GM12874 (cell line): ENCODE results near the gene ZBTB46.

Source experiments
- TF ChIP-seq, protein P1 (sequence below): IDR thresholded peaks from 2 replicates; pipeline ENCODE4 v1.5.1; 2011; ENCODE audit warnings: low read depth, mild to moderate bottlenecking, control low read depth, low read length, moderate library complexity; ENCODE audit not compliant: insufficient read depth

ZBTB46 gene

DNA sequence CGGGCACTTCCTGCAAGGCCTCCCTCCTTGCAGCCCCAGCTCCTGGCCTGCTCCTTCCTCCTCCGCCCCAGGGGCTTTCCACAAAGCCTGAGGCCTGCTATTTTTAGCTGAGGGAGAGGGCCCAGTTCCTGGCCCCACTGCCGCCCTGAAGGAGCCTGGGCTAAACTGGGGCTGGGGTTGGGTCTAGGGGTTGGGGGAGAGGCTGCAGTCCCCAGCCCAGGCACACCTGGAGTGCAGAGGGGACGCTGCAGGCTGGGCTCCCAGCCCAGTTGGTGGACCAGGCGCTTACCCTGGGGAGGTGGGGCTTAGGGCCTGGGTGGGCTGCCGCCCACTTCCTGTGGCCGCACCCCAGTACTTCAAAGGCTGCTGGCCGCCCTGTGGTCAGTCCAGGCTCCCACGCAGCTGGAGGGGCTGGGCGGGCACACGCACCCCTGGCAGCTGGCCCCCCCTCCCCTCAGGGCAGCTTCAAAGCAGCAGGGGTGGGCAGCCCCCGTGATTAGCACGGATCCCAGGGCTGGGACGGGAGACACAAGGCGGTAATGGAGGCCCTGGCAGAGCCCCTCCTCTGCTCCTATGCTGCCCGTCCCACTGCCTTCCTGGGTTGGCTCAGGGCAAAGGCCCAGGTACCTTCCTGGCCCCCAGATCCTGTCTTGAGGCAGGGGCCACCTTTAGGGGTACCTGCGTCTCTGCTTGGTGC, 23.2 kb upstream of the ZBTB46 start:
- TF ChIP-seq, protein P1, sequence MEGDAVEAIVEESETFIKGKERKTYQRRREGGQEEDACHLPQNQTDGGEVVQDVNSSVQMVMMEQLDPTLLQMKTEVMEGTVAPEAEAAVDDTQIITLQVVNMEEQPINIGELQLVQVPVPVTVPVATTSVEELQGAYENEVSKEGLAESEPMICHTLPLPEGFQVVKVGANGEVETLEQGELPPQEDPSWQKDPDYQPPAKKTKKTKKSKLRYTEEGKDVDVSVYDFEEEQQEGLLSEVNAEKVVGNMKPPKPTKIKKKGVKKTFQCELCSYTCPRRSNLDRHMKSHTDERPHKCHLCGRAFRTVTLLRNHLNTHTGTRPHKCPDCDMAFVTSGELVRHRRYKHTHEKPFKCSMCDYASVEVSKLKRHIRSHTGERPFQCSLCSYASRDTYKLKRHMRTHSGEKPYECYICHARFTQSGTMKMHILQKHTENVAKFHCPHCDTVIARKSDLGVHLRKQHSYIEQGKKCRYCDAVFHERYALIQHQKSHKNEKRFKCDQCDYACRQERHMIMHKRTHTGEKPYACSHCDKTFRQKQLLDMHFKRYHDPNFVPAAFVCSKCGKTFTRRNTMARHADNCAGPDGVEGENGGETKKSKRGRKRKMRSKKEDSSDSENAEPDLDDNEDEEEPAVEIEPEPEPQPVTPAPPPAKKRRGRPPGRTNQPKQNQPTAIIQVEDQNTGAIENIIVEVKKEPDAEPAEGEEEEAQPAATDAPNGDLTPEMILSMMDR: no peak

DNA sequence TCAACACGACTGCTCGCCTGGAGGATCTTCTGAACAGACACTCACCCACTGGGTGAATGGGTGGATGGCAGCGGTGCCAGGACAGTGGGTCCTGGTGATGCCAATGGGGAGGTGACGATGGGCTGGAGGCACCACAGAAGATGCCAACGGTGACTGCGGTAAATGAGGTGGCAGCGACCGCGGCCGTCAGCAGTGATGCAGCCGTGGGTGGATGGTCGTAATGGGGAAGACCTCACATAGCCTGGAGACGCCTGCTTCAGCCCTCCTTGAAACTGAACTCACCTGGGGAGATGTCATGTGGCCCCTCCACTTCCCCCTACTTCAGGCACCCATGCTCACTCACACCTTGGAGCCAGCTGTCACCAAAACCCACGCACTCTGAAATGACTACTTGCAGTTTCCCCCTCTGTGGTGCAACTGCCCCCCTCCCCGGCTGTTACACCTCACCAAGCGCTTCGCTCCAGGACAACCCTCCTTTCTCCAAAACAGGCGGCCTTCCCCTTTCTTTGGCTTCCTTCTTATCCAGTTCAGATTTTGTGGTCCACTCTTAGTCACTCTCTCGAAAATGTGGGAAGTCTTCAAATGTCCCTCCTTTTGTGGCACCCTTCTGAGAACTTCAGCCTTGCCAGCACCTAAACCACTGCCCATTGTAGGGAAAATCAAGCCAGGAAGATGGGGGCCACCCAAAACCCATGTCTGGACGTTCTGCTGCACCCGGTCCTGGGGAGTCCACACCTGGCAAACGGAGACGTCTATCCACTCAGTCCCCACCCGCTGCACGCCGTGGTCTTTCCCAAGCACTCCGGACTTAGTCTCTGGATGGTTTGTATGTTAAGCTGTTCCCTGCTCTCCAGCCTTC, 19.9 kb upstream of the ZBTB46 start:
- TF ChIP-seq, protein P1: no peak

DNA sequence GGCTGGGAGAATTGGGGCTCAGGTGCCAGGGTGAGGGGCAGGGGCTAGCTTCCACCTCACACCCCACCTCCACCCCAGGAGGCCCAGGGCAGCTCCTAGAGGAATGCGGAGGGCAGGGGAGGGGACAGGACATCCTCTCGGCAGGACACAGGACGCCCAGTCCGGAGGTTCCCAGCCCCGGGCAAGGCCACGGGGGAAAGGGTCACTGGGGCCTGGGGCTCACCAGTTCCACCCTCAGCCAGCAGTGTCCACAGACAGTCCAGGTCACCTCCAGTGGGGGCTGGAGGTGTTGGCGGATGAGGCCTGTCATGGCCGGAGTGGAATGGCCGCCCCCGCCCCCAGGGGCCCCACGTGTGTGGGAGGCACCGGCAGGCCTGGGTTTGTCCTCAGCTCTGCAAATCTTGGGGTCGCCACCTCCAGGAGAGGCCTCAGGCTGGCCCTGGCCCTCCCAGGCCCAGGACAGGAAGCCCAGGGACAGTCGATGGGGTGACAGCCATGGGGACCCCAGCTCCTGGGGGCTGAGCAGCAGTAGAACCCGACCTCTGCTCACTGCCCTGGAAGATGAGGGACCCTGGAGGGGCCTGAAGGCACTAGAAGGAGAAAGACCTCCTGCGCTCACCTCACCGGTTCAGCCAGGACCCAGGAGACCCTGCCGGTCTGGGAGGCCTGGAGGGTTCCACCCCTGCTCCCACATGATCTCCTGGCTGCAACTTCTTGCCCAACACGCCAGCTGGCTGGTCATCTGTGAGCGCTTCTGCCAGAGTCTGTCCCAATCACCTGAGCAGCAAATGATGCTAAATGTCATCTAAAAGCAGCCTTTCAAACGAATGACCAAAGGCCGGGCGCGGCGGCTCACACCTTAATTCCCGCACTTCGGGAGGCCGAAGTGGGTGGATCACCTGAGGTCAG, 17.2 kb upstream of the ZBTB46 start:
- TF ChIP-seq, protein P1: no peak

DNA sequence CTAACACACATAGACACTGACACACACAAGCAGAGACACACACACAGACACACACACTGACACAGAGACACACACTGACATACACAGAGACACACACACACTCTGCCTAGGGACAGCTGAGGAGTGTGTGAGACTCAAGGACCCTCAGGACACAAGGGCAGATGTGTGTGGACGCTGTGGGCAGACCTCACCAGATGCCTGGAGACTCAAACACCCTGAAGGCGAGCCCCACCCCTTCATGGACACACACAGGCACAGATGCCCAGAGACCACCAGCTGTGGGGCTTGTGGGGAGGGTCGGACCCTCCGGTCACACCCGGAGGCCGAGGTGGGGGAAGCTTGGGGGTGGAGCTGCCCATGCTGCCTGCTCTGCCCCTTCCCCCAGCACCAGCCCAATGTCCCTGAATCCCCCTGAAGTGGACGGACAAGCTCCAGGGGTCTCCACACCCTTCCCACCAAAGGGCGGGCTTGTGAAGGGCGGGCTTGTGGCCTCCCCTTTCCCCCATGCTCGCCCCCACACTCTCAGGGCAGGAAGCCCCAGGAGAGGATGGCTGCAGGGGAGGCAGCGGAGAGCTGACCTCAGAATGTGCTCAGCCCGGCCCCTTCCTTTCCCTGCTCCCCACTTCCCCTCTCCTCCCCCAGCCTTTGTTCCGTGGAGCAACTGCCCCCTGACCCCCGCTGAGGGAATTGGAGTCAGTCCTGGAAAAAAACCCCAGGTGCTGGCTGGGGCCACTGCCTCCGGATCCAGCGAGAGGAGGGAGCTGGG, 16.4 kb upstream of the ZBTB46 start:
- TF ChIP-seq, protein P1: no peak

DNA sequence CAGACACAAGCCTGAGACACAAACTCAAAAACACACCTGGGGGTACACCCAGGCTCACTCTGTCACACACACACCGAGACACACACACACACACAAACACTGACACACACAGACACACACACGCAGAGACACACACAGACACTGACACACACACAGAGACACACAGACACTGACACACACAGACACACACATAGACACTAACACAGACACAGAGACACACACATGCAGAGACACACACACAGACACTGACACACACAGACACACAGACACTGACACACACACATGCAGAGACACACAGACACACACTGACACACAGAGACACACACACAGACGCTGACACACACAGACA, 15.8 kb upstream of the ZBTB46 start:
- TF ChIP-seq, protein P1: no peak

DNA sequence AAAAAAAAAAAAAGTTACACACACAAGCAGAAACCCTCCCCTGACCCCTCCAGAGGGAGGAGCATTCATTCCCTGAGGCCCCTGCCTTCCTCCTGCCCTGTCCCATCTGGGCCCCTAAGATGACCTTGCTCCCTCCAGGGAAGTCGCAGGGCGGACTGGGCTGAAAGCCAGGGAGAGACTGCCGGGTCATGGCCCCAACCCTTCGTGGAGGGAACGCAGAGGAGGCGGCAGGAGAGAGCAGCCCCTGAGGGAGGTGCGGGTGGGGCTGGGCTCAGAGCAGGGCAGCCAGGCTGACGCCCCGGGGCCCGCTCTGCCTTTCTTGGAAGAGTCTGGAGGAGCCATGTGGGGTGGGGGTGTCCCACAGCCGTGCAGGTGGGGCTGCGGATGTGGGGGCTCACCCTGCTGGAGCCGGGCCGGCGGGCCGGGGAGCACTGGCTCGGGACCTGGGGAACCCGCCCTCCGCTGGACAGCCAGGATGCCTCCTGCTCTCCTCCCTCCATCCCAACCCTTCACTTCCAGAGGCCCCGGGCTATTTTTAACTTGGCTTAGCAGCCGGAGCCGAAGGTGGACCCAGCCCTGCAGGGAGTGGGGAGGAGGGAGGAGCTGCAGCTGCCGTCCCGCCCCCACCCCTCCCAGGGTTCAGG, 15.2 kb upstream of the ZBTB46 start:
- TF ChIP-seq, protein P1: no peak
